Lower leg skin (tissue), 3 donors: ENCODE measurements around the gene EBF4.

Experiments used
- CTCF ChIP-seq, 3 donors: fragments of 450-650 bp; IDR thresholded peaks; one replicate each; pipeline ENCODE4 v1.5.1; 2016; ENCODE audit warnings: antibody characterized with exemption in 3 of 3, mild to moderate bottlenecking in 3 of 3, moderate library complexity in 2 of 3
- POLR2A ChIP-seq, 2 donors: fragments of 450-650 bp; IDR thresholded peaks; one replicate each; pipeline ENCODE4 v1.6.1; 2016 to 2017; ENCODE audit warnings: antibody characterized with exemption in 2 of 2, mild to moderate bottlenecking in 1 of 2, moderate library complexity in 1 of 2

GRCh38 chr20:2809690-2810089 lies 117.1 kb downstream of the EBF4 start:
- no peak for TF ChIP-seq CTCF (IDR thresholded peaks at IDR 0.05)
- TF ChIP-seq POLR2A (IDR thresholded peaks at IDR 0.05), result no peak
